ENCODE results near the gene MORN5.

Gene MORN5

DNA sequence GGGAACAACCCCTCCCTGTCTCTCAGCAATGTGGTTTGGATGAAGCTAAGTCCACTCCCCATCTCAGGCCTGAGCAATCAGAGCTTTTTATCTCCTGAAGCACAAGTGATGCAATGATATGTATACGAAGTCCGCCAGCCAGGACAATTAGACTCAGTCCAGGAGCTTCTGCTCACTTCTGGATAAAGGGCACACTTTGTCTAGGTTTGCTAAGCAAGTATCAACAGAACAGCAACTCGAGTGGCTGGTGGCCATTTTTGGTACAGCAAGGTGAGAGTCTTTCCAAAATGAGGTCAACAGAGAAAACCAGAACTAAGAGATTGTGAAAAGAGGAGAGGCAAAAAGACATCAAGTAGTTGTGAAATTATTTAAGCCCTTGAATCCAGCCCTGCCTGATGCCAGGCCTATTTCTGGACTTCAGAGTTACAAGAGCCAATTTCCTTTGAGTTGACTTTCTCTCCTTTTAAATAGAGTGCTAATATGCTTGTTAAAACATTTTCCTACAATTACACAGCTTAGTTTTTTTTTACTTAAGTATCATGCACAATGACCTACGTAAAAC lies 8.4 kb upstream of the MORN5 start:
- H4K20me1 ChIP-seq (ENCODE audit: insufficient read depth): no peaks in the 10 kb centered on the region
- peaks cover 35% of the 10 kb centered on the region; the same call in 1 of the 2 replicates for H3K79me2 ChIP-seq (ENCODE audit: insufficient read depth, low read depth)

DNA sequence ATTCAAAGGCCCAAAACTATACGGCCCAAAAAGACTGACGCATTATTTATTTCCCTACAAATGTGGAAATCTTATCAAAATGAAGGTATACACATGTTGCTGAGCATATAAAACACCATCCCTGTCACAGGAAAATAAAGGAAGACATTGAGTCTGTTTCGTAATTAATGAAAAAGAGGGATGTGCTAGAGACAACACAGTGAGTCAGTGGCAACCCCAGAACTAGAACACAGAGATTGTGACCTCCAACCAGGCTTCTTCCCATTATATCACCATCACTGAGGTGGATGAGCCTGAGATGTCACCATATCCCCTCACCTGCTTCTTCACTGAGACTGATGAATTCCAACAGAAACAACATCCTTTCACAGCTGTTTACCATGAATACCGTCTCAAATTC lies 3.9 kb upstream of the MORN5 start:
- TF ChIP-seq, protein P1, sequence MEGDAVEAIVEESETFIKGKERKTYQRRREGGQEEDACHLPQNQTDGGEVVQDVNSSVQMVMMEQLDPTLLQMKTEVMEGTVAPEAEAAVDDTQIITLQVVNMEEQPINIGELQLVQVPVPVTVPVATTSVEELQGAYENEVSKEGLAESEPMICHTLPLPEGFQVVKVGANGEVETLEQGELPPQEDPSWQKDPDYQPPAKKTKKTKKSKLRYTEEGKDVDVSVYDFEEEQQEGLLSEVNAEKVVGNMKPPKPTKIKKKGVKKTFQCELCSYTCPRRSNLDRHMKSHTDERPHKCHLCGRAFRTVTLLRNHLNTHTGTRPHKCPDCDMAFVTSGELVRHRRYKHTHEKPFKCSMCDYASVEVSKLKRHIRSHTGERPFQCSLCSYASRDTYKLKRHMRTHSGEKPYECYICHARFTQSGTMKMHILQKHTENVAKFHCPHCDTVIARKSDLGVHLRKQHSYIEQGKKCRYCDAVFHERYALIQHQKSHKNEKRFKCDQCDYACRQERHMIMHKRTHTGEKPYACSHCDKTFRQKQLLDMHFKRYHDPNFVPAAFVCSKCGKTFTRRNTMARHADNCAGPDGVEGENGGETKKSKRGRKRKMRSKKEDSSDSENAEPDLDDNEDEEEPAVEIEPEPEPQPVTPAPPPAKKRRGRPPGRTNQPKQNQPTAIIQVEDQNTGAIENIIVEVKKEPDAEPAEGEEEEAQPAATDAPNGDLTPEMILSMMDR (conservative IDR thresholded peaks at IDR 0.05; ENCODE audit: low read depth, low read length): no peak
- Histone ChIP-seq H3K27me3 (ENCODE audit: insufficient read depth, low read depth) (no peaks in the 10 kb centered on the region), H3K4me2 (no peak overlapping the region), H4K20me1 (ENCODE audit: insufficient read depth) (no peaks in the 10 kb centered on the region), H3K9ac (no peak overlapping the region), H3K4me1 (ENCODE audit: low read depth, poor library complexity, severe bottlenecking) (peaks cover 16% of the 10 kb centered on the region), H3K36me3 (ENCODE audit: insufficient read depth) (no peaks in the 10 kb centered on the region), H3K27ac (no peak overlapping the region), H3K4me3 (IDR thresholded peaks at IDR 0.05; ENCODE audit: insufficient read depth, low read depth, low read length) (no peak overlapping the region), H3K79me2 (ENCODE audit: insufficient read depth, low read depth) (peaks cover 41% of the 10 kb centered on the region; the same call in 1 of the 2 replicates), H2AFZ (ENCODE audit: low read depth) (no peak overlapping the region)

More for the DNA sequence above, 8.4 kb upstream of the MORN5 start:
- no peak overlapping the region for H3K9ac ChIP-seq
- H3K27me3 ChIP-seq (ENCODE audit: insufficient read depth, low read depth): no peaks in the 10 kb centered on the region
- TF ChIP-seq, protein P1 (conservative IDR thresholded peaks at IDR 0.05; ENCODE audit: low read depth, low read length): no peak
- no peaks in the 10 kb centered on the region for H3K36me3 ChIP-seq (ENCODE audit: insufficient read depth)
- H2AFZ ChIP-seq (ENCODE audit: low read depth): no peak overlapping the region
- no peak overlapping the region for H3K27ac ChIP-seq
- peaks cover 4% of the 10 kb centered on the region for H3K4me1 ChIP-seq (ENCODE audit: low read depth, poor library complexity, severe bottlenecking)
- no peak overlapping the region for H3K4me3 ChIP-seq (IDR thresholded peaks at IDR 0.05; ENCODE audit: insufficient read depth, low read depth, low read length)
- no peak overlapping the region for H3K4me2 ChIP-seq

DNA sequence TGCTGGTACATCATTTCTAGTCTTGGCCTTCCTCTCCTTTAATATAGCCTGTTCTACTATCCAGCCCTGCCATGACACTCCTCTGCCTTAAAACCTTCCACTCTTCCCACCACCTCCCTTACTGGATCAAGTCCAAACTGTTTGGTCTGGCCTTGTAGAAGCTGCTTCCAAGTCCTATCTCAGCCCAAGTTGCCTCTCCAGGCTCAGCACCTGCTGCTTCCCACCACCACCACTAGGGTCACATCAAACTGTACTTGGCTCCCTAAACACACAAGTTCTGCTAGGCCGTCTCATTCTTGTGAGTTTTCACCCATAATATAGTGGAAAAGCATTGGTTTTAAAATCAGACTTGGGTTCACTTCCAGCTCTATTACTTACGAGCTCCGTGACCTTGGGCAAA lies 1.5 kb upstream of the MORN5 start:
- Histone ChIP-seq H3K9ac (no peak overlapping the region), H3K79me2 (ENCODE audit: insufficient read depth, low read depth) (peaks cover 31% of the 10 kb centered on the region; the same call in 1 of the 2 replicates)

DNA sequence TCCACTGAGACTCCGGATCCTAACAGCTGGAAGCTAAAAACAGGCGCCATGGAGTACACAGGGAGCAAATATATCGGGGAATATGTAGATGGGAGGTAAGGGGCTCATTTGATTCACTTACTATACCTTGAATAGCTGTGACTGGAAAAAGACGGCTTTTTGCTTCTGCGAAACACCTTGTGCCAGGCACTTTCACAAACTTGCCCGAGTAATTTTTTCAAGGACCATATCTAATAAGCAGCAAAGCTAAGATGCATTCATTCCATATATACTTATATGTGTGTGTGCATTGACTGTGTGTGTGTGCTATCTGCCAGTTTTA lies 178 bp downstream of the MORN5 start:
- H3K9ac ChIP-seq: peak overlapping the region; percentile 65; the same call in 1 of the 2 replicates
- H3K4me3 ChIP-seq (IDR thresholded peaks at IDR 0.05; ENCODE audit: insufficient read depth, low read depth, low read length): no peak overlapping the region
- no peak overlapping the region for H3K27ac ChIP-seq
- H3K27me3 ChIP-seq (ENCODE audit: insufficient read depth, low read depth): no peaks in the 10 kb centered on the region
- peaks cover 19% of the 10 kb centered on the region; the same call in 1 of the 2 replicates for H3K79me2 ChIP-seq (ENCODE audit: insufficient read depth, low read depth)
- H3K4me1 ChIP-seq (ENCODE audit: low read depth, poor library complexity, severe bottlenecking): peaks cover 12% of the 10 kb centered on the region
- peak overlapping the region; percentile 68 for H3K4me2 ChIP-seq
- H4K20me1 ChIP-seq (ENCODE audit: insufficient read depth): no peaks in the 10 kb centered on the region
- peak overlapping the region; percentile 88 for H2AFZ ChIP-seq (ENCODE audit: low read depth)
- TF ChIP-seq, protein P1 (conservative IDR thresholded peaks at IDR 0.05; ENCODE audit: low read depth, low read length): no peak
- no peaks in the 10 kb centered on the region for H3K36me3 ChIP-seq (ENCODE audit: insufficient read depth)

More for the DNA sequence above, 1.5 kb upstream of the MORN5 start:
- Histone ChIP-seq H3K4me1 (ENCODE audit: low read depth, poor library complexity, severe bottlenecking) (peaks cover 12% of the 10 kb centered on the region), H4K20me1 (ENCODE audit: insufficient read depth) (no peaks in the 10 kb centered on the region), H3K27me3 (ENCODE audit: insufficient read depth, low read depth) (no peaks in the 10 kb centered on the region), H3K4me3 (IDR thresholded peaks at IDR 0.05; ENCODE audit: insufficient read depth, low read depth, low read length) (no peak overlapping the region), H2AFZ (ENCODE audit: low read depth) (no peak overlapping the region), H3K36me3 (ENCODE audit: insufficient read depth) (no peaks in the 10 kb centered on the region), H3K4me2 (peak overlapping the region; percentile 68; the same call in 1 of the 2 replicates), H3K27ac (no peak overlapping the region)
- TF ChIP-seq, protein P1 (conservative IDR thresholded peaks at IDR 0.05; ENCODE audit: low read depth, low read length): peak; percentile 43; the same call in 1 of the 2 replicates

Data from KMS-11 (cell line).